Omental fat pad (tissue), 4 donors: ENCODE results near the gene CEACAM4. TPM values are rescaled to one million over a fixed set of nuclear protein-coding genes. Genes with fewer than 3 reads are reported as not detected.

Experiments
- ATAC-seq: fragments of 150-250 bp; one replicate; pipeline ENCODE4 v1.9.1; 2016; ENCODE audit warnings: mild to moderate bottlenecking, moderate library complexity; ENCODE audit not compliant: low FRiP score
- DNase-seq: peaks from one replicate; pipeline ENCODE4 v3.0.0-alpha.2; 2019; ENCODE audit warnings: low spot score
- total RNA-seq, 4 donors: library from RNA; depleted of rRNA; stranded (reverse); fragments of >200 nt; gene quantifications; one replicate each; pipeline ENCODE4 v1.1.0, GENCODE V29; 2016
- TF ChIP-seq, protein P1 (sequence below), 3 donors: fragments of 450-650 bp; IDR thresholded peaks; one replicate each; pipeline ENCODE4 v1.5.1; 2016 to 2017; ENCODE audit warnings: antibody characterized with exemption in 3 of 3, mild to moderate bottlenecking in 3 of 3, moderate library complexity in 2 of 3

The CEACAM4 gene
- total RNA-seq, 4 donors from 2014 or later: 1.7 to 9.0 (median 2.6) TPM; not detected in 1

DNA sequence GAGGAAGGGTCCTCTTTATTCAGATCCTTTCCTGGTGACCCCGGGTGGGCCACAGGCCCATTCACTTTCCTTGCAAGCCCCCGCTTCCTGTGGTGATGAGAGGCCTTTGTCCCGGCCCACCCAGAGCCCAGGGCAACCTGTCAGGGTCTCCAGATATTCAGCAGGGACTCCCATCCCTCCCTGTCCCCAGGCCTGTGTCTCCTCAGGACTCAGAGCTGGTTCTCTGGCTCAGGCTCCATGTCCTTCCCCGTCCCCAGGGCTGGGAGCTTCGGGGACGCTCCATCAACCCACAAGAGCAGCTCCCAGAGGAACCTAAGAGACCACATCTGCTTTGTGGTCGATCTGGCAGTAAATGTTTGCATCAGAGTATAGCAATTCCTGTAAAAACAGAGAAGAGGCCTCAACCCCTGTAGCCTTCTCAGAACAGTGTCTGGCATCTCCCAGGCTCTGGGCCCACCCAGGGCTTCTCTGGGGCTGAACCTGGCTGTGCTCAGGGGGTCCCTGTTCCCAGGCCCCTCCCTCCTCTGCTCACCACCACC is 7.8 kb downstream of the CEACAM4 start:
- TF ChIP-seq, protein P1, sequence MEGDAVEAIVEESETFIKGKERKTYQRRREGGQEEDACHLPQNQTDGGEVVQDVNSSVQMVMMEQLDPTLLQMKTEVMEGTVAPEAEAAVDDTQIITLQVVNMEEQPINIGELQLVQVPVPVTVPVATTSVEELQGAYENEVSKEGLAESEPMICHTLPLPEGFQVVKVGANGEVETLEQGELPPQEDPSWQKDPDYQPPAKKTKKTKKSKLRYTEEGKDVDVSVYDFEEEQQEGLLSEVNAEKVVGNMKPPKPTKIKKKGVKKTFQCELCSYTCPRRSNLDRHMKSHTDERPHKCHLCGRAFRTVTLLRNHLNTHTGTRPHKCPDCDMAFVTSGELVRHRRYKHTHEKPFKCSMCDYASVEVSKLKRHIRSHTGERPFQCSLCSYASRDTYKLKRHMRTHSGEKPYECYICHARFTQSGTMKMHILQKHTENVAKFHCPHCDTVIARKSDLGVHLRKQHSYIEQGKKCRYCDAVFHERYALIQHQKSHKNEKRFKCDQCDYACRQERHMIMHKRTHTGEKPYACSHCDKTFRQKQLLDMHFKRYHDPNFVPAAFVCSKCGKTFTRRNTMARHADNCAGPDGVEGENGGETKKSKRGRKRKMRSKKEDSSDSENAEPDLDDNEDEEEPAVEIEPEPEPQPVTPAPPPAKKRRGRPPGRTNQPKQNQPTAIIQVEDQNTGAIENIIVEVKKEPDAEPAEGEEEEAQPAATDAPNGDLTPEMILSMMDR (IDR thresholded peaks at IDR 0.05): no peak
- ATAC-seq (no peak), DNase-seq (no peak)

DNA sequence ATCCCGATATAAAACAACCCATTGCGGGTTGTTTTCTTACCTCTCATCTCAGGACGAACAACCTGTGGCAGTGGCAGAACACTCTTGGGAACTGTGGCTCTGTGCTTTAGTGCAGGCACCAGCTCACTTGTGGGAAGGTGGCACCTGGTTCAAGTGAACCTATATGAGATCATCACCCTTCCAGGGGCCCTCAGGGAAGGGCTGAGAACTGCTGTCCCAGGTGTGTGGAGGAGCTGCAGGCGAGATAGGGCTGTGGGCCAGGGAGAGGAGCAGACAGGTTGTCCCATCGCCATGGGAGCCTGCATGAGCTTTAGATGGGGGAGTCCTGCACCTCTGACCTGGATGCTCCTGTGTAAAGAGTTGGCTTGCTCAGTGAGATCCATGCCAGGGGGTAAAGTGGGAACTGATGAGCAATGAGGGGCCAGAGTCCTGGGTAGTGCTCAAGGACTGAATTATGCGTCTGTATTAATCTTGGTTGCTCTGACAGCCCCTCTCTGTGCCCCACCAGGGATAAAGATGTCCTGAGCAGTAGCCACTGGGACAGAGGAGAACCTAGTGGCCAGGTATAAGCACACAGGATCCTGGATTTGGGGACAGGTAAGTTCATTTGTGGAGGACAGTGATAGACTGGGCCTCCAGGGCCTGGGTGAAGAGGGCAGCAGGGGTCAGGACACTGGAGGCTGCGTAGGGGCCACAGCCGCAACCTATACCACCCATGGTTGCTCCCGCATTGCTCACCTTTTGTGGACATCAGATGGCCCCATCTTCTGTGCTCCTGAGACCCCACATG is 8.7 kb downstream of the CEACAM4 start:
- no peak for ATAC-seq
- TF ChIP-seq, protein P1 (IDR thresholded peaks at IDR 0.05): no peak
- no peak for DNase-seq

DNA sequence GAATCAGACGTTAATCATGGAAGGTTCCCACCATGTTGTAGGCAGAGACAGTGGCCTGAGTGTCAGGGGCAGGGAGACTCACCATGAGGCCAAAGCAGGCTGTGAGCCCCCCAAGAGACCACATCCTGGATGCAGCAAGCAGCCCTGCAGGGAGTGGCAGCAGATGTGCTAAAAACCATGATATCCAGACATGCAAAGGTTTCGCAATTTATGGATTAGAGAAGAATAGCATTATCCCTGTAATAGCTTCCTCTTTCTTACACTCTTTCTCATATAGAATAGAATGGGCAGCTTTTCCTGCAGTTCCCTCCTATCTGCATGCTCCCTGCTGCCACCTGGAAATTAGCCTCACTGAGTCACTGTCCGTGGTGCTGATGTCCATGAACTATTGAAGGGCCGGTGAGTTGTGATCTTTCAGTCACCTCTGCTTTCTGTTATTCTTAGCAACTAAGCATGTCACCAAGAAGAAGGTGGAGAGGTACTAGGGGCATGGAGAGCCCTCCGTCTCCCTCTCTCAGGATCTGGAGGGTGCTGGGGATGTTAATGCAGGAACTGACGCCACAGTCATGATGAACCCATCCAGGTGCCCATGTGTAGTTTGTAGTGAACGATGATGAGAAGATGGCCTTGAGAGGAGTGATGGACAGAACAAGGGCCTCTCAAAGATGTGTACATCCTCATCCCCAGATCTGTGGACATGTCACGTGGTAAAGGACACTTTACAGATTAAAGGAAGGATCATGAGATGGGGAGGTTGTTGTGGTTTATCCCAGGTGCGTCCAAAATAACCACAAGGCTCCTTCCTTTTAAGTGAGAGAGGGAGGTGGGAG is 9.9 kb downstream of the CEACAM4 start:
- DNase-seq: no peak
- TF ChIP-seq, protein P1 (IDR thresholded peaks at IDR 0.05): no peak
- ATAC-seq: no peak

DNA sequence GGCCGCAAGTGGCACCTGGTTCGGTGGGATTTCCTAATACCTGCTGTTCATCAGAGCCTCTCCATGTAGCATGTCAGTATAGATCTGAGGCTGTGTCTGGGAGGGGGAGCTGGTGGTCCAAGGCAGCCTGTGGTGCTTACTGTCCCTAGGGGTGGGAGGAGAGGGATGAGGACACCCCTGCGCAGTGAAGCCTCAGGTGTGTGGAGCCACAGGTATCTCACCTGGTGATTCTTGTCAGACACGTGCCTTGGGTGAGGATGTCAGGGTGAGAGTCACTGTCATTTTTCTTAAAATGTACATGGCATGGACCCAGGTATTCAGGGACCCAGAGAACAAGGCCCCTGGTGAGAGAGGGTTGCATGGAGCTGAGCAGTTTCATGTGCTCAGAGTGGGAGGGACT is 11.7 kb downstream of the CEACAM4 start:
- TF ChIP-seq, protein P1 (IDR thresholded peaks at IDR 0.05): no peak
- ATAC-seq (no peak), DNase-seq (no peak)

DNA sequence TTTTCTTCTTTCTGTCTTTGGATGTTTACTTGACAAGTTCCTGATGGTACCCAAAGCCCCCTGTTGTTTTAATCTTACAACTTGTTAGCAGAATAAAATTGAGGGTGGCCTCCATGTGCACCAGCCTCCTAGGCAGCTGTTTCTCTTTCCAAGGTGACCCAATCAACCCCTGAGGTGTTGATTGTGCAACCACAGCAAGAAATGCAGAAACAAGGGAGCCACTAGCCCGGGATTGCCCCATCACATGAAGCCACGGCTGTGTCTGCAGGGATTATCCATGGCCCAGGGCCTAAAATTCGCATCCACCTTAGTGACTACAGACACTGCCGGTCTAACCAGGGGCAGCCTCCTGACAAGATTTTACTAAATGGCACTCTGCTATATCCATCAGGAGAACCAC is 14.4 kb downstream of the CEACAM4 start:
- TF ChIP-seq, protein P1 (IDR thresholded peaks at IDR 0.05): no peak
- no peak for ATAC-seq

DNA sequence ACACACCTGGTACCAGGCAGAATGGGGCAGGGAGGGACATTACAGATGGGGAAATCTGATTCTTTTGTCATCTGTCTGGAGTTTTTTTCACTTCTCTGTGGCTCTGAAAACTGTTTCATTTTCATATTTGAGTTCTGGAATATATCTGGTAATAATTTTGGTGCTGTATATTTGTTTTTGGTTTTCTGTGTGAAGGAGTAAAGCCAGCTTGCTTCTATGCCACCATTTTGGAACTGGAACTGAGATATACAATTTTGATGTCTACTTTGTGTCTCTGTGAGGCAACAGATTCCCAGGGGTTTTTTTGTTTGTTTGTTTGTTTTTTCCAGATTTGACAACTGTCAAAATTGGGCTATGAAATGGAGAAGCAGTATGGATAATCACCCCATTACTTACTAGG is 16.1 kb downstream of the CEACAM4 start:
- DNase-seq (no peak), ATAC-seq (no peak)
- TF ChIP-seq, protein P1 (IDR thresholded peaks at IDR 0.05): no peak

More for the DNA sequence above, 14.4 kb downstream of the CEACAM4 start:
- DNase-seq: no peak
